Activated CD4-positive, alpha-beta memory T cell treated with anti-CD3 and anti-CD28 coated beads for 36 hours (primary cell): ENCODE measurements around the gene SHD. TPM values are rescaled to one million over a fixed set of nuclear protein-coding genes. Genes with fewer than 3 reads are reported as not detected.

Experiments used
- CTCF ChIA-PET: fragments of 350-600 bp; sonication (Branson Sonifier 250); formaldehyde crosslinking; loops from one replicate; lab custom pipeline; 2021; ENCODE audit warnings: antibody characterized with exemption, inconsistent platforms; lab: Charles Lee
- POLR2A ChIA-PET: fragments of 350-600 bp; sonication (Branson Sonifier 250); formaldehyde crosslinking; loops from one replicate; lab custom pipeline; 2021; ENCODE audit warnings: antibody characterized with exemption; lab: Charles Lee
- DNase-seq: peaks from one replicate; pipeline ENCODE4 v3.0.0-alpha.2; 2020
- H3K27ac Mint-ChIP-seq: one replicate; pipeline ENCODE4 v1.8.0; 2021; ENCODE audit warnings: mixed read lengths
- H3K27me3 Mint-ChIP-seq: one replicate; pipeline ENCODE4 v1.8.0; 2021; ENCODE audit warnings: mixed read lengths
- H3K36me3 Mint-ChIP-seq: one replicate; pipeline ENCODE4 v1.8.0; 2021; ENCODE audit warnings: mixed read lengths
- H3K4me1 Mint-ChIP-seq: one replicate; pipeline ENCODE4 v1.8.0; 2021; ENCODE audit warnings: low read depth, mixed read lengths
- H3K4me3 Mint-ChIP-seq: one replicate; pipeline ENCODE4 v1.8.0; 2021; ENCODE audit warnings: mild to moderate bottlenecking, mixed read lengths
- H3K9me3 Mint-ChIP-seq: one replicate; pipeline ENCODE4 v1.8.0; 2021; ENCODE audit warnings: mixed read lengths
- intact Hi-C: fragments of 100-400 bp; cut with micrococcal nuclease; formaldehyde crosslinking; loops from one replicate; pipeline ENCODE4 v1.15.1; 2023
- total RNA-seq, 2 experiments: library from RNA; stranded (reverse); gene quantifications; one replicate each; pipeline ENCODE4 v1.2.3, GENCODE V29; 2021

SHD gene
- total RNA-seq, 2 experiments from 2014 or later, result not detected

GRCh38 chr19:4334929-4335570 is 56.0 kb downstream of the SHD start:
- H3K4me3 Mint-ChIP-seq, result no peak overlapping the region
- ChIA-PET CTCF (no interaction called here), POLR2A (no interaction called here)
- DNase-seq, result no peak
- peaks cover 9% of the 10 kb centered on the region for H3K36me3 Mint-ChIP-seq
- intact Hi-C loops, result no loop called here
- H3K4me1 Mint-ChIP-seq, result peaks cover 15% of the 10 kb centered on the region
- no peak overlapping the region for H3K27ac Mint-ChIP-seq
- H3K27me3 Mint-ChIP-seq, result no peaks in the 10 kb centered on the region
- H3K9me3 Mint-ChIP-seq, result peaks cover 3% of the 10 kb centered on the region

- ChIA-PET CTCF (interaction anchor here (0.7 to 1.7 kb wide), 2 partner anchors 14 to 62 kb away, joined by 3 to 4 read pairs; partner anchors contain the start of gene SH3GL1), POLR2A (interaction anchor here (0.6 kb wide), 1 partner anchor 10 kb away, joined by 3 read pairs; no protein-coding TSS in a partner anchor)
- Mint-ChIP-seq H3K36me3 (peaks cover 9% of the 10 kb centered on the region), H3K27ac (peak overlapping the region; percentile 64), H3K27me3 (no peaks in the 10 kb centered on the region), H3K4me3 (peak overlapping the region; percentile 73), H3K4me1 (peaks cover 18% of the 10 kb centered on the region), H3K9me3 (peaks cover 3% of the 10 kb centered on the region)
- no peak for DNase-seq
- intact Hi-C loops, result no loop called here
Measured at GRCh38 chr19:4337906-4338440, 58.9 kb downstream of the SHD start.

- intact Hi-C loops, result no loop called here
- POLR2A ChIA-PET, result interaction anchor here (0.6 kb wide), 1 partner anchor 10 kb away, joined by 3 read pairs; no protein-coding TSS in a partner anchor
- H3K9me3 Mint-ChIP-seq, result peaks cover 3% of the 10 kb centered on the region
- peak; percentile 43 for DNase-seq
- H3K27ac Mint-ChIP-seq, result peak within 1 kb of the TSS; percentile 64
- peaks cover 18% of the 10 kb centered on the region for H3K4me1 Mint-ChIP-seq
- H3K4me3 Mint-ChIP-seq, result peak within 1 kb of the TSS; percentile 73
- peaks cover 9% of the 10 kb centered on the region for H3K36me3 Mint-ChIP-seq
- CTCF ChIA-PET, result interaction anchor here (0.6 to 1.7 kb wide), 3 partner anchors 13 to 62 kb away, joined by 3 to 4 read pairs (median 3); partner anchors contain the start of gene SH3GL1
- no peaks in the 10 kb centered on the region for H3K27me3 Mint-ChIP-seq
Measured at GRCh38 chr19:4338441-4339355, 59.6 kb downstream of the SHD start, which contains the start of gene STAP2. STAP2 (minus strand) TSS chr19:4338827; CDS start chr19:4338753, 74 bp downstream.

Other genes starting within 250 kb of the SHD start
- 10 to 100 TPM; 31.0 to 32.5 TPM for gene ZBTB7A, start 212.4 kb upstream of the SHD start, total RNA-seq
- 100 to 1,000 TPM; 128 to 129 TPM for gene MAP2K2, start 155.1 kb upstream of the SHD start, total RNA-seq
- gene CREB3L3, start 125.6 kb upstream of the SHD start, total RNA-seq, result not detected
- 10 to 100 TPM; 28.0 to 29.7 TPM for gene SIRT6, start 96.7 kb upstream of the SHD start, total RNA-seq
- gene ANKRD24, start 96.6 kb upstream of the SHD start, total RNA-seq, result 1 to 10 TPM; 1.7 to 1.8 TPM
- gene EBI3, start 49.7 kb upstream of the SHD start, total RNA-seq, result 10 to 100 TPM; 11.0 to 14.2 TPM
- gene YJU2, start 32.2 kb upstream of the SHD start, total RNA-seq, result 10 to 100 TPM; 24.0 to 25.5 TPM
- gene TMIGD2, start 23.1 kb downstream of the SHD start, total RNA-seq, result 1 to 10 TPM; 2.4 to 2.6 TPM
- 1 to 10 TPM; 7.8 to 8.1 TPM for gene FSD1, start 25.3 kb downstream of the SHD start, total RNA-seq
- 1 to 10 TPM; 9.1 to 9.4 TPM for gene STAP2, start 59.6 kb downstream of the SHD start, total RNA-seq
- 10 to 100 TPM; 19.6 to 22.6 TPM for gene MPND, start 64.3 kb downstream of the SHD start, total RNA-seq
- 10 to 100 TPM; 38.1 to 42.0 TPM for gene SH3GL1, start 121.3 kb downstream of the SHD start, total RNA-seq
- gene CHAF1A, start 123.4 kb downstream of the SHD start, total RNA-seq, result 10 to 100 TPM; 61.6 to 63.5 TPM
- 10 to 100 TPM; 36.2 to 37.1 TPM for gene UBXN6, start 178.5 kb downstream of the SHD start, total RNA-seq
- gene HDGFL2, start 193.0 kb downstream of the SHD start, total RNA-seq, result 10 to 100 TPM; 46.0 to 47.7 TPM
- under 1 TPM in 1 of 2 experiments, not detected in 1; 0.02 TPM for gene PLIN4, start 239.2 kb downstream of the SHD start, total RNA-seq